CD4-positive, alpha-beta memory T cell (primary cell): ENCODE measurements around the gene ZNF407. TPM values are rescaled to one million over a fixed set of nuclear protein-coding genes. Genes with fewer than 3 reads are reported as not detected.

Experiments used
- CTCF ChIA-PET: fragments of 350-600 bp; sonication (Branson Sonifier 250); formaldehyde crosslinking; loops from one replicate; lab custom pipeline; 2021; ENCODE audit warnings: inconsistent platforms; ENCODE audit not compliant: partially characterized antibody; lab: Charles Lee
- POLR2A ChIA-PET: fragments of 350-600 bp; sonication (Branson Sonifier 250); formaldehyde crosslinking; loops from one replicate; lab custom pipeline; 2021; ENCODE audit not compliant: partially characterized antibody; lab: Charles Lee
- DNase-seq, 5 donors: peaks; one replicate each; pipeline versions ENCODE4 v3.0.0 to v3.0.0-alpha.2; 2020 to 2022; ENCODE audit warnings: mixed read lengths in 1 of 5
- H3K27ac ChIP-seq: one replicate; pipeline ENCODE4 v1.7.0; 2013; ENCODE audit warnings: low read depth, low read length
- H3K27me3 ChIP-seq: 2 replicates; pipeline ENCODE4 v1.7.0; 2013; ENCODE audit warnings: mild to moderate bottlenecking, low read length, moderate library complexity; ENCODE audit not compliant: insufficient read depth
- H3K36me3 ChIP-seq: 2 replicates; pipeline ENCODE4 v1.7.0; 2013; ENCODE audit warnings: mild to moderate bottlenecking, low read length, moderate library complexity; ENCODE audit not compliant: insufficient read depth
- H3K4me1 ChIP-seq: 2 replicates; pipeline ENCODE4 v1.7.0; 2013; ENCODE audit warnings: mild to moderate bottlenecking, low read length, moderate library complexity; ENCODE audit not compliant: insufficient read depth
- H3K4me3 ChIP-seq, 2 donors: one replicate each; pipeline ENCODE4 v1.7.0; 2013; ENCODE audit warnings: low read length in 2 of 2, mild to moderate bottlenecking in 1 of 2
- H3K9me3 ChIP-seq, 2 donors: one replicate each; pipeline ENCODE4 v1.7.0; 2013; ENCODE audit warnings: low read length in 2 of 2, control low read depth in 1 of 2; ENCODE audit not compliant: control insufficient read depth in 1 of 2
- H3K27ac Mint-ChIP-seq, 7 donors: one replicate each; pipeline ENCODE4 v1.8.0; 2020 to 2021; ENCODE audit warnings: mixed read lengths in 7 of 7, mild to moderate bottlenecking in 6 of 7, inconsistent platforms in 3 of 7, moderate library complexity in 3 of 7
- H3K27me3 Mint-ChIP-seq, 2 donors: one replicate each; pipeline ENCODE4 v1.8.0; 2020 to 2021; ENCODE audit warnings: mixed read lengths in 2 of 2
- H3K36me3 Mint-ChIP-seq, 2 donors: one replicate each; pipeline ENCODE4 v1.8.0; 2020 to 2021; ENCODE audit warnings: mixed read lengths in 2 of 2, inconsistent platforms in 1 of 2, mild to moderate bottlenecking in 1 of 2
- H3K4me1 Mint-ChIP-seq, 4 donors: one replicate each; pipeline ENCODE4 v1.8.0; 2020 to 2021; ENCODE audit warnings: mixed read lengths in 4 of 4, mild to moderate bottlenecking in 1 of 4
- H3K4me3 Mint-ChIP-seq, 8 donors: one replicate each; pipeline ENCODE4 v1.8.0; 2020 to 2021; ENCODE audit warnings: mixed read lengths in 8 of 8, mild to moderate bottlenecking in 7 of 8, moderate library complexity in 6 of 8, inconsistent platforms in 3 of 8
- H3K9me3 Mint-ChIP-seq, 8 donors: one replicate each; pipeline ENCODE4 v1.8.0; 2020 to 2021; ENCODE audit warnings: mixed read lengths in 8 of 8, mild to moderate bottlenecking in 5 of 8, inconsistent platforms in 3 of 8, moderate library complexity in 1 of 8
- intact Hi-C: fragments of 100-400 bp; cut with micrococcal nuclease; formaldehyde crosslinking; loops from one replicate; pipeline ENCODE4 v1.15.1; 2023
- polyA plus RNA-seq, 2 donors: library from polyadenylated mRNA; unstranded; fragments of 300-500 nt; fragmentation: Illumina TruSeq; gene quantifications; one replicate each; pipeline ENCODE4 v1.2.3, GENCODE V29; 2021
- total RNA-seq, 2 experiments: library from RNA; stranded (reverse); gene quantifications; one replicate each; pipeline ENCODE4 v1.2.3, GENCODE V29; 2021

The ZNF407 gene
- total and polyA plus RNA-seq, 4 experiments from 2014 or later: 1.8 to 26.9 (median 15.3) TPM

DNA sequence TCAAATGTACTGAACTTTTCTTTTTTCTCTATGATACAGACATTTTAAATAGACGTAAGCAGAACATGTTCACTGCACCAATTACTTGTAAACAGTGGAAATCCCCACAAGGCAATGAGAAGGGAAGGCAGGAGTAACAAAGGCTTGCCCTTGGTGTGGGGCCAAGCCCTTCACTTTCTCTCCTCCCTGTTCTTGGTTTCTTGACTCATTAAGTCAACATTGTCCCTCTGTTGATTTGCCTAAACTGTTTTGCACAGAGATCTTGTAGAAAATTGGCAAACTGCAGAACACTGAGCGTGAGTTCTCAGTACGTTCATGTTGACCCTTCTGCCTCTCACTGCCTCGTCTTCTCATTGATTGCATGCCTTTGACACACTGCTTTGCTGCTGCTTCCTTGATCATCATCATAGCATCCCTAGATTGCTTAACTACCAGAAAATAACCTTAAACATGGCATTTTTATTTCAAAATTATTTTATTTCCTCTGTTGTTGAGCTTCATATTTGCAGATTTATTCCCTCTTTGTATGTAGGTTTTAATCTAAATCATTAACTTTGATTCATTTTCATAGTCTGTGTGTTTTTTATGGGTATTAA is 353.6 kb downstream of the ZNF407 start:
- ChIA-PET POLR2A (interaction anchor here (1.0 to 1.3 kb wide), 5 partner anchors 9 to 868 kb away, joined by 3 to 4 read pairs (median 4); no protein-coding TSS in a partner anchor), CTCF (interaction anchor here (1.2 kb wide), 1 partner anchor 12 kb away, joined by 5 read pairs; no protein-coding TSS in a partner anchor)
- no peaks in the 10 kb centered on the region for H3K27me3 ChIP-seq
- peak; percentile 42 to 62 (median 49) for DNase-seq
- Mint-ChIP-seq H3K9me3 (no peaks in the 10 kb centered on the region), H3K27ac (peak overlapping the region; percentile 86 to 94 (median 90)), H3K4me1 (peaks cover 23 to 30% (median 26%) of the 10 kb centered on the region in 4 donors), H3K27me3 (no peaks in the 10 kb centered on the region), H3K36me3 (peaks cover 0 to 6% of the 10 kb centered on the region in 2 donors), H3K4me3 (peak overlapping the region in 7 of 8 donors; percentile 50 to 81 (median 68))
- peaks cover 28% of the 10 kb centered on the region for H3K4me1 ChIP-seq
- no peaks in the 10 kb centered on the region for H3K36me3 ChIP-seq
- intact Hi-C loops: loop anchor here (2.0 kb wide), 2 partner anchors 44 to 120 kb away; no protein-coding TSS in a partner anchor
- no peaks in the 10 kb centered on the region for H3K9me3 ChIP-seq
- H3K27ac ChIP-seq: no peak overlapping the region
- H3K4me3 ChIP-seq: no peak overlapping the region

DNA sequence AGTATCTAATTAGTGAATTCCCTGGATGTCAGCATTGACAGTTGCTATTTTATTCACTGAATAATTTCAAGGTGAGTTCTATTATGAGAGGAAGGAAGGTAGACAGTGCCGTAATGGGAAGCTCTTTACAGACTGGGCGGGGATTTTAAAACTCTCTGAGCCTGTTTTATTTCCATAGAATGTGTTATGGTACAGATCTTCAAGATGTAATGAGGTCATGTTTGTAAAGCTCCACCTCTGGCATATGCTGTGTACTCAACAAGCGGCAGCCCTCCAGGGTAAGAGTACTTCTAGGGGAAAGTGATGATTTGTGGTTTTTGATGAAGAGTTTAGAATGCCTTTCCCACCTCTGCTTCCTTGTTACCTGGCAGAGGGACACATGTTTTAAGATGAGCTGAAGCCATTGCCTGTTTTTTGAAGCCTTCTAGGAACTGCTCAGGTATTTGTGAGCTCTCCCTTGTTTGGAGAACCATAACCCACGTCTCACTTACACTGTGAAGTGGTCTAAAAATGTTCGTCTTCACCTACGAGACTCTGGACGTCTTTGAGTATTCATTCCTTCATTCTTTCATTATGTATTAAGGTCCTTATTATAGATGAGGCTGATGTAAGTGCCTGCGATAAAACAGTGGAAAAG is 360.0 kb downstream of the ZNF407 start:
- Histone ChIP-seq H3K4me3 (no peak overlapping the region), H3K36me3 (no peaks in the 10 kb centered on the region), H3K9me3 (no peaks in the 10 kb centered on the region), H3K27ac (no peak overlapping the region), H3K27me3 (no peaks in the 10 kb centered on the region), H3K4me1 (no peaks in the 10 kb centered on the region)
- ChIA-PET CTCF (interaction anchor here (1.2 kb wide), 1 partner anchor 321 kb away, joined by 3 read pairs; no protein-coding TSS in a partner anchor), POLR2A (no interaction called here)
- no peak for DNase-seq
- Mint-ChIP-seq H3K4me1 (peaks cover 0 to 9% (median 5%) of the 10 kb centered on the region in 4 donors), H3K4me3 (no peak overlapping the region), H3K27ac (no peak overlapping the region), H3K27me3 (no peaks in the 10 kb centered on the region), H3K36me3 (peaks cover 10 to 27% of the 10 kb centered on the region in 2 donors), H3K9me3 (no peaks in the 10 kb centered on the region)
- intact Hi-C loops: no loop called here

DNA sequence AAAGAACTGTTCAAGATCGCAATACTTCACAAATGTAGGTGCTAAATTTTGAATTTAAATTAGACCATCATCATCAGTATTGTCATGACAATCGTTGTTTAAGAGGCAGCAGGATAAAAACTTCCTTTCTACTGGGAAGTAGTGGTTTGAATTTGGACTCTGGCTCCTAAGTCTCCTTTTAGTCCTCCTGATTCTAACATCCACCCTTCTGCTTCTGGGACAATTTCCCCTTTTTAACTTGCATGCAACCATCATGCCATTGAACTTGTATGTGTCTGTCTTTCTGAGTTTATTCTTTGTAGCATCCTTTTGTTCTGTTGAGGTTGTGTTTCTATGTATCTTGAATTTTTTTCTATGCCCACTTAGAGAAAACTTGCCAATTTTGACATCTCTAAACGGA is 361.5 kb downstream of the ZNF407 start:
- Mint-ChIP-seq H3K4me3 (no peak overlapping the region), H3K27ac (no peak overlapping the region), H3K36me3 (peaks cover 10 to 22% of the 10 kb centered on the region in 2 donors), H3K9me3 (no peaks in the 10 kb centered on the region), H3K4me1 (peaks cover 0 to 13% (median 5%) of the 10 kb centered on the region in 4 donors), H3K27me3 (no peaks in the 10 kb centered on the region)
- Histone ChIP-seq H3K27me3 (no peaks in the 10 kb centered on the region), H3K9me3 (no peaks in the 10 kb centered on the region), H3K4me1 (no peaks in the 10 kb centered on the region), H3K27ac (no peak overlapping the region), H3K36me3 (no peaks in the 10 kb centered on the region), H3K4me3 (no peak overlapping the region)
- intact Hi-C loops: no loop called here
- CTCF ChIA-PET: interaction anchor here (1.2 kb wide), 1 partner anchor 320 kb away, joined by 3 read pairs; no protein-coding TSS in a partner anchor
- DNase-seq: no peak
- POLR2A ChIA-PET: no interaction called here

DNA sequence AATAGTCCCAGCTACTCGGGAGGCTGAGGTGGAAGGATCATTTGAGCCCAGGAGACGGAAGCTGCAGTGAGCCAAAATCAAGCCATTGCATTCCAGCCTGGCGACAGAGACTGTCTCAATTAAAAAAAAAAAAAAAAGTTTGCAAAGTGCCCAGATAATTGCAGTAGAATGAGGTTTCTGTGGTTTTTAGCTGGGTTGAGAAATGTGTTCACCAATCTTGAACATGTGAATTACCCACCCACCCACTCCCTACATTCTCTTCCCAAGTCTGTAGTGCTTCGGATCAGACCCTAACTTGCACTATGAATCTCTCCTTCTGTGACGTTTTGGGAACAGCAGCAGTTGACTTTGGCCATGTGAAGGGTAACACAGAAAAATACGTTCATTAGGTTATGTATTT is 363.9 kb downstream of the ZNF407 start:
- Mint-ChIP-seq H3K27me3 (no peaks in the 10 kb centered on the region), H3K4me3 (no peak overlapping the region), H3K4me1 (peaks cover 0 to 13% (median 5%) of the 10 kb centered on the region in 4 donors), H3K36me3 (peaks cover 10 to 32% of the 10 kb centered on the region in 2 donors), H3K27ac (no peak overlapping the region), H3K9me3 (peaks cover 0 to 2% (median 0%) of the 10 kb centered on the region in 8 donors)
- intact Hi-C loops: loop anchor here (5.0 to 10.0 kb wide), 2 partner anchors 309 to 337 kb away; no protein-coding TSS in a partner anchor
- CTCF ChIA-PET: no interaction called here
- POLR2A ChIA-PET: interaction anchor here (1.0 kb wide), 1 partner anchor 10 kb away, joined by 3 read pairs; no protein-coding TSS in a partner anchor
- no peaks in the 10 kb centered on the region for H3K36me3 ChIP-seq
- H3K9me3 ChIP-seq: no peaks in the 10 kb centered on the region
- H3K27me3 ChIP-seq: no peaks in the 10 kb centered on the region
- no peak for DNase-seq
- no peak overlapping the region for H3K27ac ChIP-seq
- no peak overlapping the region for H3K4me3 ChIP-seq
- H3K4me1 ChIP-seq: no peaks in the 10 kb centered on the region

DNA sequence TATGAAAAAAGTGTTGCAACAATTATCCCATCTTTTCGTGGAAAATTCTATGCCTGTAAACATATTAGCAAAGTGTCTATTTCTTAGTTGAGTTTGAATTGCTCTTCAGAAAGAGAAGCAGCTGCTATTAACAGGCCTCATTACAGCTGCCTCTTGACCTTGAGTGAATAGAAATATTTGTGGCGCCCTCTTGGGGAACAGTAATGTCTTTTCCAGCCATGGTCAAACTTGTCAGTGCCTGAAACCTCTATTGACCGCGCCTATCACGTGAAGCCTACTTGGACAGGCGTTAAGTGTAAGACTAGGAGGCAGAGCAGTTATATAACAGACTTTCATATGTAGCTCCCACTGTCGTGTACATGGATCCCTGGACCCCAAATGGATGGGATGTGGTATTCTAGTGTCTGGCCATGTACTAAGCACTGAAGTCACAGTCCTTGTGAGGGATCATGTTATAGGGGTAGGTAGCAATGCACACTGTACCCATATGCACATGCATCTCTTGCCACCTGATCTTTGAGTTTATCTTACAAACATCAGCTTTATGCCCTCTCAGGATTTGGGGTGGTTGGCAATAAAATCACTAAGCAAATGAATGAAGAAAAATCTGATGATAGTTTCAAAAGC is 366.3 kb downstream of the ZNF407 start:
- Histone ChIP-seq H3K4me3 (no peak overlapping the region), H3K36me3 (no peaks in the 10 kb centered on the region), H3K9me3 (no peaks in the 10 kb centered on the region), H3K4me1 (no peaks in the 10 kb centered on the region), H3K27me3 (no peaks in the 10 kb centered on the region), H3K27ac (no peak overlapping the region)
- peak overlapping the region in 1 of 7 donors; percentile 27 for H3K27ac Mint-ChIP-seq
- H3K36me3 Mint-ChIP-seq: peaks cover 3 to 33% of the 10 kb centered on the region in 2 donors
- no peak overlapping the region for H3K4me3 Mint-ChIP-seq
- peaks cover 0 to 3% (median 0%) of the 10 kb centered on the region in 8 donors for H3K9me3 Mint-ChIP-seq
- intact Hi-C loops: loop anchor here (1.0 to 10.0 kb wide), 3 partner anchors 68 to 339 kb away; no protein-coding TSS in a partner anchor
- H3K4me1 Mint-ChIP-seq: peaks cover 0 to 13% (median 4%) of the 10 kb centered on the region in 4 donors
- no peaks in the 10 kb centered on the region for H3K27me3 Mint-ChIP-seq
- ChIA-PET CTCF (interaction anchor here (0.9 to 1.9 kb wide), 6 partner anchors 10 to 67 kb away, joined by 3 to 7 read pairs (median 4); no protein-coding TSS in a partner anchor), POLR2A (interaction anchor here (1.0 kb wide), 1 partner anchor 14 kb away, joined by 3 read pairs; no protein-coding TSS in a partner anchor)
- no peak for DNase-seq

DNA sequence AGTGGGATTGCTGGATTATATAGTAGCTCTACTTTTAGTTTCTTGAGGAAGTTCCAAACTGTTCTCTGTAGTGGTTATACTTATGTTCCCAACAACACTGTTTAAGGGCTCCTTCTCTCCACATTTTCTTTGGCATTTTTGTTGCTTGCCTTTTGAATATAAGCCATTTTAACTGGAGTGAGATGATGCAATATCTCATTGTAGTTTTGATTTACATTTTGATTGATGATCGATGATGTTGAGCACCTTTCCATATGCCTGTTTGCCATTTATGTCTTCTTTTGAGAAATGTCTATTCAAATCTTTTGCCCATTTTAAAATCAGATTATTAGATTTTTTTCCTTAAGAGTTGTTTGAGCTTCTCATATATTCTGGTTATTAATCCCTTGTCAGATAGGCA is 368.0 kb downstream of the ZNF407 start:
- H3K9me3 Mint-ChIP-seq: peaks cover 0 to 3% (median 0%) of the 10 kb centered on the region in 8 donors
- Histone ChIP-seq H3K9me3 (no peaks in the 10 kb centered on the region), H3K27ac (no peak overlapping the region), H3K27me3 (no peaks in the 10 kb centered on the region), H3K4me1 (no peaks in the 10 kb centered on the region), H3K4me3 (no peak overlapping the region), H3K36me3 (no peaks in the 10 kb centered on the region)
- peaks cover 0 to 13% (median 4%) of the 10 kb centered on the region in 4 donors for H3K4me1 Mint-ChIP-seq
- no peak overlapping the region for H3K4me3 Mint-ChIP-seq
- CTCF ChIA-PET: interaction anchor here (1.3 kb wide), 1 partner anchor 25 kb away, joined by 3 read pairs; no protein-coding TSS in a partner anchor
- intact Hi-C loops: loop anchor here (10.0 kb wide), 1 partner anchor 341 kb away; no protein-coding TSS in a partner anchor
- POLR2A ChIA-PET: no interaction called here
- peaks cover 2 to 27% of the 10 kb centered on the region in 2 donors for H3K36me3 Mint-ChIP-seq
- no peaks in the 10 kb centered on the region for H3K27me3 Mint-ChIP-seq
- no peak overlapping the region for H3K27ac Mint-ChIP-seq
- DNase-seq: no peak
